ENCODE results near the gene SLC7A6OS.

The SLC7A6OS gene

GRCh38 chr16:68310774-68311511, at the start of gene SLC7A6OS, which contains the start of gene PRMT7:
Gene SLC7A6OS (minus strand): TSS chr16:68310946. CDS start chr16:68310926, 20 bp downstream.
Gene PRMT7 (plus strand): TSS chr16:68311019. CDS start chr16:68315980, 4,961 bp downstream.
- FAIRE-seq: no peak

- FAIRE-seq: no peak
These were observed 48.8 kb upstream of the SLC7A6OS start for GRCh38 chr16:68359398-68360191.

- FAIRE-seq: no peak
These were observed 48.2 kb upstream of the SLC7A6OS start for GRCh38 chr16:68358951-68359350.

- no peak for FAIRE-seq
These were observed 47.2 kb upstream of the SLC7A6OS start for GRCh38 chr16:68357923-68358322.

GRCh38 chr16:68357521-68357922, 46.8 kb upstream of the SLC7A6OS start:
- no peak for FAIRE-seq

- no peak for FAIRE-seq
These were observed 46.2 kb upstream of the SLC7A6OS start for GRCh38 chr16:68356919-68357286.

- no peak for FAIRE-seq
These were observed 45.6 kb upstream of the SLC7A6OS start for GRCh38 chr16:68356249-68356918.

GRCh38 chr16:68355447-68356248, 44.9 kb upstream of the SLC7A6OS start:
- FAIRE-seq: no peak

- FAIRE-seq: no peak
These were observed 44.1 kb upstream of the SLC7A6OS start for GRCh38 chr16:68354816-68355215.

GRCh38 chr16:68353366-68353765, 42.6 kb upstream of the SLC7A6OS start:
- FAIRE-seq: no peak

GRCh38 chr16:68351991-68352431, 41.3 kb upstream of the SLC7A6OS start:
- FAIRE-seq: no peak

GRCh38 chr16:68351463-68351862, 40.7 kb upstream of the SLC7A6OS start:
- FAIRE-seq: no peak

- FAIRE-seq: no peak
These were observed 40.1 kb upstream of the SLC7A6OS start for GRCh38 chr16:68350813-68351350.

GRCh38 chr16:68349838-68350410, 39.2 kb upstream of the SLC7A6OS start:
- FAIRE-seq: no peak

- FAIRE-seq: no peak
These were observed 38.1 kb upstream of the SLC7A6OS start for GRCh38 chr16:68348639-68349445.

GRCh38 chr16:68347605-68348004, 36.9 kb upstream of the SLC7A6OS start:
- no peak for FAIRE-seq

- FAIRE-seq: no peak
These were observed 36.2 kb upstream of the SLC7A6OS start for GRCh38 chr16:68346892-68347480.

- FAIRE-seq: no peak
These were observed 35.4 kb upstream of the SLC7A6OS start for GRCh38 chr16:68345958-68346635.

- no peak for FAIRE-seq
These were observed 34.6 kb upstream of the SLC7A6OS start for GRCh38 chr16:68345351-68345810.

- FAIRE-seq: no peak
These were observed 33.5 kb upstream of the SLC7A6OS start for GRCh38 chr16:68344252-68344651.
